IMR-90 (cell line): ENCODE results near the gene MYO1C. TPM values are rescaled to one million over a fixed set of nuclear protein-coding genes. Genes with fewer than 3 reads are reported as not detected.
A peak's percentile ranks its signal among the peaks of the same experiment; 100 is the strongest.

Experiments
- ATAC-seq: fragments of 200-7000 bp; cut with Tn5 transposase; 2 replicates; pipeline ENCODE4 v1.9.1; 2020; ENCODE audit warnings: low read depth, mild to moderate bottlenecking, moderate library complexity
- BruUV-seq: library from RNA; stranded (reverse); fragments of 400-500 nt; replicated peaks from 2 replicates; lab custom pipeline; 2021; lab: Mats Ljungman, UMichigan
- CTCF ChIA-PET: fragments of 300-600 bp; formaldehyde crosslinking; extraction: SDS; loops from one replicate; lab custom pipeline; 2021; ENCODE audit warnings: antibody characterized with exemption; lab: Yijun Ruan, JAX
- POLR2A ChIA-PET: fragments of 300-600 bp; sonication (Branson Sonifier 250); formaldehyde crosslinking; loops from one replicate; lab custom pipeline; 2022; ENCODE audit warnings: antibody characterized with exemption; ENCODE audit not compliant: unreplicated experiment; lab: Charles Lee
- DNase-seq: peaks from one replicate; pipeline ENCODE4 v3.0.0; 2013
- H2AFZ ChIP-seq: replicated peaks from 2 replicates; pipeline ENCODE3; 2013; ENCODE audit warnings: low read length, mild to moderate bottlenecking; ENCODE audit not compliant: poor library complexity
- H2AK5ac ChIP-seq: 2 replicates; pipeline ENCODE4 v1.6.1; 2013; ENCODE audit warnings: low read depth, low read length, inconsistent platforms
- H2AK9ac ChIP-seq: replicated peaks from 2 replicates; pipeline ENCODE3; 2013; ENCODE audit warnings: mild to moderate bottlenecking, low read depth, low read length, moderate library complexity; ENCODE audit not compliant: poor library complexity
- H2BK120ac ChIP-seq: 2 replicates; pipeline ENCODE4 v1.6.1; 2013; ENCODE audit warnings: low read depth, low read length, inconsistent platforms
- H2BK15ac ChIP-seq: 3 replicates; pipeline ENCODE4 v1.6.1; 2013; ENCODE audit warnings: low read depth, low read length, inconsistent platforms
- H2BK20ac ChIP-seq: 2 replicates; pipeline ENCODE4 v1.6.1; 2013; ENCODE audit warnings: low read depth, mild to moderate bottlenecking, inconsistent platforms, low read length, moderate library complexity
- H2BK5ac ChIP-seq: 2 replicates; pipeline ENCODE4 v1.6.1; 2013; ENCODE audit warnings: mild to moderate bottlenecking, low read depth, low read length, inconsistent platforms; ENCODE audit not compliant: poor library complexity, severe bottlenecking
- H3K14ac ChIP-seq: replicated peaks from 2 replicates; pipeline ENCODE4 v1.6.1; 2013; ENCODE audit warnings: low read depth, low read length, inconsistent platforms
- H3K18ac ChIP-seq: 2 replicates; pipeline ENCODE4 v1.6.1; 2013; ENCODE audit warnings: low read depth, low read length, control low read depth
- H3K23ac ChIP-seq: 2 replicates; pipeline ENCODE4 v1.6.1; 2013; ENCODE audit warnings: low read depth, low read length, inconsistent platforms
- H3K27ac ChIP-seq: 2 replicates; pipeline ENCODE4 v1.5.1; 2013; ENCODE audit warnings: mild to moderate bottlenecking, control low read depth, low read length; ENCODE audit not compliant: insufficient read depth
- H3K27me3 ChIP-seq: 2 replicates; pipeline ENCODE4 v1.6.1; 2013; ENCODE audit warnings: low read length; ENCODE audit not compliant: control insufficient read depth, insufficient read depth
- H3K36me3 ChIP-seq: 2 replicates; pipeline ENCODE4 v1.6.1; 2013; ENCODE audit warnings: low read length, mixed read lengths; ENCODE audit not compliant: control insufficient read depth, insufficient read depth
- H3K4ac ChIP-seq: 2 replicates; pipeline ENCODE4 v1.6.1; 2013; ENCODE audit warnings: low read depth, low read length, inconsistent platforms
- H3K4me1 ChIP-seq: 2 replicates; pipeline ENCODE4 v1.6.1; 2013; ENCODE audit warnings: low read length, mixed read lengths; ENCODE audit not compliant: control insufficient read depth, insufficient read depth
- H3K4me2 ChIP-seq: 2 replicates; pipeline ENCODE4 v1.6.1; 2013; ENCODE audit warnings: low read depth, mild to moderate bottlenecking, control low read depth, low read length, moderate library complexity
- H3K4me3 ChIP-seq: 2 replicates; pipeline ENCODE4 v1.5.1; 2013; ENCODE audit warnings: low read depth, mild to moderate bottlenecking, control low read depth, low read length, moderate library complexity; ENCODE audit not compliant: insufficient read depth
- H3K56ac ChIP-seq: 2 replicates; pipeline ENCODE4 v1.6.1; 2013; ENCODE audit warnings: low read length, inconsistent platforms; ENCODE audit not compliant: insufficient read depth; ENCODE audit errors: extremely low read depth
- H3K79me1 ChIP-seq, 2 experiments: 2 replicates each; pipeline ENCODE4 v1.6.1; 2013; ENCODE audit warnings: low read length in 2 of 2, inconsistent platforms in 1 of 2, low read depth in 1 of 2
- H3K9ac ChIP-seq: 2 replicates; pipeline ENCODE4 v1.6.1; 2013; ENCODE audit warnings: low read depth, low read length, control low read depth
- H3K9me1 ChIP-seq: 2 replicates; pipeline ENCODE4 v1.6.1; 2013; ENCODE audit warnings: low read length, inconsistent platforms; ENCODE audit not compliant: insufficient read depth
- H3K9me3 ChIP-seq: 2 replicates; pipeline ENCODE4 v1.6.1; 2013; ENCODE audit warnings: low read length; ENCODE audit not compliant: control insufficient read depth, insufficient read depth
- H4K20me1 ChIP-seq: 2 replicates; pipeline ENCODE4 v1.6.1; 2013; ENCODE audit warnings: low read length, inconsistent platforms; ENCODE audit not compliant: insufficient read depth
- H4K5ac ChIP-seq: 2 replicates; pipeline ENCODE4 v1.6.1; 2013; ENCODE audit warnings: mild to moderate bottlenecking, low read depth, low read length, control low read depth
- H4K8ac ChIP-seq, 2 experiments: 2 replicates each; pipeline ENCODE4 v1.6.1; 2013; ENCODE audit warnings: low read depth in 2 of 2, low read length in 2 of 2, control low read depth in 1 of 2, inconsistent platforms in 1 of 2
- H4K91ac ChIP-seq: 2 replicates; pipeline ENCODE4 v1.6.1; 2013; ENCODE audit warnings: low read depth, low read length, inconsistent platforms; ENCODE audit not compliant: insufficient read depth
- BHLHE40 ChIP-seq: fragments of 150-350 bp; IDR thresholded peaks from 2 replicates; pipeline ENCODE4 v1.6.1; 2016; ENCODE audit warnings: mild to moderate bottlenecking, low read depth, low read length
- CEBPB ChIP-seq: IDR thresholded peaks from 2 replicates; pipeline ENCODE4 v1.6.1; 2012; ENCODE audit warnings: low read depth, low read length, improper control_type of control experiment
- CHD1 ChIP-seq: IDR thresholded peaks from 2 replicates; pipeline ENCODE4 v1.6.1; 2012; ENCODE audit warnings: low read depth, low read length, improper control_type of control experiment
- FOS ChIP-seq: fragments of 150-350 bp; IDR thresholded peaks from 2 replicates; pipeline ENCODE4 v1.6.1; 2016; ENCODE audit warnings: low read depth, low read length
- MXI1 ChIP-seq: IDR thresholded peaks from 2 replicates; pipeline ENCODE4 v1.6.1; 2012; ENCODE audit warnings: low read depth, mild to moderate bottlenecking, low read length, moderate library complexity, borderline replicate concordance
- NFE2L2 ChIP-seq: fragments of 150-350 bp; IDR thresholded peaks from 2 replicates; pipeline ENCODE4 v1.6.1; 2016; ENCODE audit warnings: low read depth, mild to moderate bottlenecking, low read length
- POLR2A ChIP-seq: IDR thresholded peaks from 2 replicates; pipeline ENCODE4 v1.6.1; 2012; ENCODE audit warnings: mild to moderate bottlenecking, low read depth, low read length
- RAD21 ChIP-seq: IDR thresholded peaks from 2 replicates; pipeline ENCODE4 v1.6.1; 2012; ENCODE audit warnings: low read length, improper control_type of control experiment
- RCOR1 ChIP-seq: IDR thresholded peaks from 2 replicates; pipeline ENCODE4 v1.6.1; 2012; ENCODE audit warnings: mild to moderate bottlenecking, low read length, improper control_type of control experiment; ENCODE audit not compliant: insufficient replicate concordance
- RFX5 ChIP-seq: IDR thresholded peaks from 2 replicates; pipeline ENCODE4 v1.8.0; 2012; ENCODE audit warnings: low read depth, mild to moderate bottlenecking, low read length, moderate library complexity
- USF2 ChIP-seq: fragments of 150-350 bp; IDR thresholded peaks from 2 replicates; pipeline ENCODE4 v1.6.1; 2017; ENCODE audit warnings: mild to moderate bottlenecking, antibody characterized with exemption, low read length, low read depth
- WGBS, 2 experiments: methylation state at CpG; one replicate each; pipeline versions ENCODE4 v1.1.5 to v1.1.7; 2013; ENCODE audit warnings: missing lambda C conversion rate in 2 of 2; ENCODE audit not compliant: insufficient read length in 1 of 2; ENCODE audit errors: extremely low coverage in 2 of 2; 5-methylcytosine and 5-hydroxymethylcytosine counted together
- dilution Hi-C: fragments of 300-500 bp; cut with HindIII; formaldehyde crosslinking; loops from one replicate; pipeline ENCODE4 v1.14.3; 2018; ENCODE audit warnings: low sequenced_read_pairs; ENCODE audit not compliant: unreplicated experiment
- in situ Hi-C: fragments of 300-500 bp; cut with MboI; formaldehyde crosslinking; loops from 3 replicates; pipeline ENCODE4 v1.14.3; 2019; ENCODE audit warnings: low sequenced_read_pairs, inconsistent platforms, mixed read lengths
- intact Hi-C: fragments of 100-400 bp; cut with micrococcal nuclease; formaldehyde crosslinking; loops from 2 replicates; pipeline ENCODE4 v1.10.0; 2022
- polyA plus RNA-seq, 3 experiments: library from polyadenylated mRNA; depleted of rRNA; stranded (reverse); fragments of >200 nt; gene quantifications; 2 replicates each; pipeline ENCODE4 v1.2.3, GENCODE V29; 2012; ENCODE audit warnings: low replicate concordance in 1 of 3
- total RNA-seq: library from RNA; depleted of rRNA; stranded (reverse); fragments of >200 nt; gene quantifications from 2 replicates; pipeline ENCODE4 v1.2.3, GENCODE V29; 2012
- TF ChIP-seq, protein P1 (sequence below): conservative IDR thresholded peaks from 2 replicates; pipeline ENCODE4 v1.5.1; 2012; ENCODE audit warnings: mild to moderate bottlenecking, low read depth, low read length, improper control_type of control experiment
- TF ChIP-seq, protein P2 (sequence below): fragments of 150-350 bp; IDR thresholded peaks from 2 replicates; pipeline ENCODE4 v1.6.1; 2016; ENCODE audit warnings: low read depth, mild to moderate bottlenecking, low read length, moderate library complexity, borderline replicate concordance

Gene MYO1C
- total and polyA plus RNA-seq, 2 of the 4 experiments (the other 2 are of a cell fraction) = 162 to 196 TPM

GRCh38 chr17:1486802-1487695 is 5.4 kb downstream of the MYO1C start:
- WGBS, 2 experiments = 40% methylated on average over 27 of the region's 74 CpGs; no CpG with 5 or more reads in 1 of the 2 experiments
- no TSS peak for BruUV-seq
- no peak for DNase-seq
- Histone ChIP-seq H4K20me1 (peaks cover 16% of the 10 kb centered on the region), H3K79me1 (peaks cover 25 to 70% of the 10 kb centered on the region in 2 experiments), H3K27me3 (no peaks in the 10 kb centered on the region), H3K9me3 (no peaks in the 10 kb centered on the region), H3K23ac (peak overlapping the region; percentile 23; the same call in 1 of the 2 replicates), H2BK5ac (peak overlapping the region; percentile 82), H2AFZ (peak overlapping the region; percentile 51), H3K56ac (no peak overlapping the region), H2BK20ac (no peak overlapping the region), H2AK9ac (peak overlapping the region; percentile 95), H3K4ac (peak overlapping the region; percentile 89), H3K9ac (no peak overlapping the region), H4K5ac (0 out of 2 replicates have a peak overlapping the region, but pooled peaks have one; percentile 26), H3K14ac (peak overlapping the region; percentile 53; the same call in 1 of the 2 replicates), H2AK5ac (peak overlapping the region; percentile 48), H2BK15ac (no peak overlapping the region; the same call in 2 of the 3 replicates), H3K36me3 (peaks cover 16% of the 10 kb centered on the region), H4K8ac (peak overlapping the region; percentile 92 to 95; a peak in 3 of 4 replicates), H3K4me3 (no peak overlapping the region), H3K4me1 (peaks cover 26% of the 10 kb centered on the region), H3K18ac (no peak overlapping the region; the same call in 1 of the 2 replicates), H2BK120ac (peak overlapping the region; percentile 58), H3K27ac (peak overlapping the region; percentile 84), H3K9me1 (peaks cover 15% of the 10 kb centered on the region), H3K4me2 (no peak overlapping the region), H4K91ac (peak overlapping the region; percentile 61; the same call in 1 of the 2 replicates)
- POLR2A ChIA-PET = interaction anchor here (0.7 kb wide), 1 partner anchor 568 kb away, joined by 3 read pairs; the partner anchor contains the start of gene HIC1
- ATAC-seq = no peak
- CTCF ChIA-PET = interaction anchor here (0.9 kb wide), 1 partner anchor 28 kb away, joined by 3 read pairs; no protein-coding TSS in a partner anchor
- in situ Hi-C loops = no loop called here
- intact Hi-C loops = no loop called here
- dilution Hi-C loops = no loop called here
- TF ChIP-seq CEBPB (no peak), CHD1 (no peak), RFX5 (no peak), POLR2A (no peak), FOS (no peak), RAD21 (no peak), NFE2L2 (no peak), MXI1 (no peak), BHLHE40 (no peak), RCOR1 (no peak), USF2 (no peak)
- TF ChIP-seq, protein P1, sequence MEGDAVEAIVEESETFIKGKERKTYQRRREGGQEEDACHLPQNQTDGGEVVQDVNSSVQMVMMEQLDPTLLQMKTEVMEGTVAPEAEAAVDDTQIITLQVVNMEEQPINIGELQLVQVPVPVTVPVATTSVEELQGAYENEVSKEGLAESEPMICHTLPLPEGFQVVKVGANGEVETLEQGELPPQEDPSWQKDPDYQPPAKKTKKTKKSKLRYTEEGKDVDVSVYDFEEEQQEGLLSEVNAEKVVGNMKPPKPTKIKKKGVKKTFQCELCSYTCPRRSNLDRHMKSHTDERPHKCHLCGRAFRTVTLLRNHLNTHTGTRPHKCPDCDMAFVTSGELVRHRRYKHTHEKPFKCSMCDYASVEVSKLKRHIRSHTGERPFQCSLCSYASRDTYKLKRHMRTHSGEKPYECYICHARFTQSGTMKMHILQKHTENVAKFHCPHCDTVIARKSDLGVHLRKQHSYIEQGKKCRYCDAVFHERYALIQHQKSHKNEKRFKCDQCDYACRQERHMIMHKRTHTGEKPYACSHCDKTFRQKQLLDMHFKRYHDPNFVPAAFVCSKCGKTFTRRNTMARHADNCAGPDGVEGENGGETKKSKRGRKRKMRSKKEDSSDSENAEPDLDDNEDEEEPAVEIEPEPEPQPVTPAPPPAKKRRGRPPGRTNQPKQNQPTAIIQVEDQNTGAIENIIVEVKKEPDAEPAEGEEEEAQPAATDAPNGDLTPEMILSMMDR = no peak
- TF ChIP-seq, protein P2, sequence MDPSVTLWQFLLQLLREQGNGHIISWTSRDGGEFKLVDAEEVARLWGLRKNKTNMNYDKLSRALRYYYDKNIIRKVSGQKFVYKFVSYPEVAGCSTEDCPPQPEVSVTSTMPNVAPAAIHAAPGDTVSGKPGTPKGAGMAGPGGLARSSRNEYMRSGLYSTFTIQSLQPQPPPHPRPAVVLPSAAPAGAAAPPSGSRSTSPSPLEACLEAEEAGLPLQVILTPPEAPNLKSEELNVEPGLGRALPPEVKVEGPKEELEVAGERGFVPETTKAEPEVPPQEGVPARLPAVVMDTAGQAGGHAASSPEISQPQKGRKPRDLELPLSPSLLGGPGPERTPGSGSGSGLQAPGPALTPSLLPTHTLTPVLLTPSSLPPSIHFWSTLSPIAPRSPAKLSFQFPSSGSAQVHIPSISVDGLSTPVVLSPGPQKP = no peak
